Uterus (tissue), 4 donors: ENCODE data around the gene CEND1. TPM values are rescaled to one million over a fixed set of nuclear protein-coding genes. Genes with fewer than 3 reads are reported as not detected.

Experiments used
- DNase-seq, 2 donors: peaks; one replicate each; pipeline ENCODE4 v3.0.0-alpha.2; 2019 to 2020
- H3K27ac ChIP-seq, 2 donors: fragments of 200-600 bp; sonication (generic); 1 replicate in 1 of 2; 2 replicates in 1 of 2; pipeline ENCODE4 v1.5.1; 2016 to 2018
- H3K27me3 ChIP-seq, 2 donors: fragments of 200-600 bp; sonication (generic); one replicate each; pipeline ENCODE4 v1.5.1; 2018 to 2019; ENCODE audit warnings: control low read depth in 1 of 2
- H3K36me3 ChIP-seq, 2 donors: fragments of 200-600 bp; sonication (generic); one replicate each; pipeline ENCODE4 v1.5.1; 2019; ENCODE audit warnings: control low read depth in 1 of 2
- H3K4me1 ChIP-seq, 2 donors: fragments of 200-600 bp; sonication (generic); one replicate each; pipeline ENCODE4 v1.5.1; 2018 to 2019; ENCODE audit warnings: control low read depth in 1 of 2
- H3K4me3 ChIP-seq, 2 donors: fragments of 200-600 bp; sonication (generic); 1 replicate in 1 of 2; 2 replicates in 1 of 2; pipeline ENCODE4 v1.5.1; 2018 to 2019; ENCODE audit warnings: mild to moderate bottlenecking in 1 of 2
- H3K9me3 ChIP-seq, 2 donors: fragments of 200-600 bp; sonication (generic); one replicate each; pipeline ENCODE4 v1.5.1; 2019; ENCODE audit warnings: control low read depth in 1 of 2
- CTCF ChIP-seq, 4 experiments: fragments of 200-600 bp in 2 of 4; fragments of 450-650 bp in 2 of 4; sonication (generic) in 2 of 4; IDR thresholded peaks; one replicate each; pipeline ENCODE4 v1.5.1; 2016 to 2019; ENCODE audit warnings: antibody characterized with exemption in 4 of 4, mild to moderate bottlenecking in 2 of 4, moderate library complexity in 1 of 4
- POLR2A ChIP-seq, 2 donors: fragments of 450-650 bp; IDR thresholded peaks; one replicate each; pipeline ENCODE4 v1.6.1; 2016; ENCODE audit warnings: antibody characterized with exemption in 2 of 2, mild to moderate bottlenecking in 1 of 2, moderate library complexity in 1 of 2
- intact Hi-C: fragments of 100-400 bp; cut with DNase I; formaldehyde crosslinking; loops from one replicate; pipeline ENCODE4 v1.15.1; 2023; ENCODE audit warnings: low total_unique reads
- total RNA-seq, 4 donors: library from RNA; depleted of rRNA in 3 of 4; stranded (reverse); fragments of >200 nt in 3 of 4; gene quantifications; one replicate each; pipeline versions ENCODE4 v1.1.0 to v1.2.4, GENCODE V29; 2014 to 2023
- donor health status: DM: yes; HTN: yes; CAD: no.

The CEND1 gene
- total RNA-seq, 4 donors from 2014 or later = 0.41 TPM; not detected in 3

- intact Hi-C loops = no loop called here
These were observed 7.6 kb upstream of the CEND1 start for GRCh38 chr11:797296-798092.

GRCh38 chr11:796565-797295 is 6.8 kb upstream of the CEND1 start:
- H3K27ac ChIP-seq = peak overlapping the region; percentile 87 to 90
- H3K9me3 ChIP-seq = no peaks in the 10 kb centered on the region
- no peaks in the 10 kb centered on the region for H3K36me3 ChIP-seq
- peaks cover 6 to 22% of the 10 kb centered on the region in 2 donors for H3K4me1 ChIP-seq
- H3K4me3 ChIP-seq = peak overlapping the region; percentile 61 to 79
- intact Hi-C loops = no loop called here
- no peaks in the 10 kb centered on the region for H3K27me3 ChIP-seq
- no peak for TF ChIP-seq CTCF (IDR thresholded peaks at IDR 0.05)
- TF ChIP-seq POLR2A (IDR thresholded peaks at IDR 0.05) = no peak
- DNase-seq = no peak

More at GRCh38 chr11:797296-798092, 7.6 kb upstream of the CEND1 start:
- Histone ChIP-seq H3K36me3 (no peaks in the 10 kb centered on the region), H3K4me1 (peaks cover 6 to 22% of the 10 kb centered on the region in 2 donors), H3K27me3 (no peaks in the 10 kb centered on the region), H3K27ac (peak overlapping the region; percentile 87 to 90), H3K4me3 (peak overlapping the region; percentile 61 to 79), H3K9me3 (no peaks in the 10 kb centered on the region)
- TF ChIP-seq POLR2A (IDR thresholded peaks at IDR 0.05) = no peak
- no peak for TF ChIP-seq CTCF (IDR thresholded peaks at IDR 0.05)
- peak; percentile 77 to 78 for DNase-seq

- intact Hi-C loops = no loop called here
- H3K4me3 ChIP-seq = peak overlapping the region; percentile 61 to 79
- TF ChIP-seq CTCF (IDR thresholded peaks at IDR 0.05) (no peak), POLR2A (IDR thresholded peaks at IDR 0.05) (peak in 1 of 2 donors; percentile 29)
- H3K9me3 ChIP-seq = no peaks in the 10 kb centered on the region
- peak; percentile 77 to 80 for DNase-seq
- peak overlapping the region; percentile 87 to 90 for H3K27ac ChIP-seq
- H3K27me3 ChIP-seq = no peaks in the 10 kb centered on the region
- peaks cover 6 to 22% of the 10 kb centered on the region in 2 donors for H3K4me1 ChIP-seq
- no peaks in the 10 kb centered on the region for H3K36me3 ChIP-seq
These were observed 6.0 kb upstream of the CEND1 start for GRCh38 chr11:795634-796564.

GRCh38 chr11:794766-795633 is 5.1 kb upstream of the CEND1 start:
- Histone ChIP-seq H3K27me3 (no peaks in the 10 kb centered on the region), H3K4me1 (peaks cover 6 to 22% of the 10 kb centered on the region in 2 donors), H3K27ac (peak overlapping the region; percentile 87 to 90), H3K4me3 (peak overlapping the region; percentile 61 to 79), H3K36me3 (no peaks in the 10 kb centered on the region), H3K9me3 (no peaks in the 10 kb centered on the region)
- DNase-seq = no peak
- intact Hi-C loops = no loop called here
- no peak for TF ChIP-seq CTCF (IDR thresholded peaks at IDR 0.05)
- no peak for TF ChIP-seq POLR2A (IDR thresholded peaks at IDR 0.05)
